HepG2 (cell line): ENCODE measurements around the gene ZNF77. TPM values are rescaled to one million over a fixed set of nuclear protein-coding genes. Genes with fewer than 3 reads are reported as not detected.

Experiments used
- ATF6 ChIP-seq: sonication (generic); formaldehyde crosslinking; conservative IDR thresholded peaks from 2 replicates; pipeline ENCODE4 v1.4.0; 2020; ENCODE audit warnings: missing genetic modification reagents
- CENPT ChIP-seq: sonication (generic); formaldehyde crosslinking; IDR thresholded peaks from 2 replicates; pipeline ENCODE4 v1.8.0; 2022; ENCODE audit warnings: low read depth, mild to moderate bottlenecking, moderate library complexity, missing genetic modification reagents
- CHCHD3 ChIP-seq: sonication (generic); formaldehyde crosslinking; IDR thresholded peaks from 2 replicates; pipeline ENCODE4 v1.8.0; 2022; ENCODE audit warnings: mild to moderate bottlenecking, missing genetic modification reagents, moderate library complexity
- ELF4 ChIP-seq: sonication (generic); formaldehyde crosslinking; IDR thresholded peaks from 2 replicates; pipeline ENCODE4 v1.5.0; 2020; ENCODE audit warnings: missing genetic modification reagents, mild to moderate bottlenecking, moderate library complexity, borderline replicate concordance
- EP300 ChIP-seq, 3 experiments: sonication (generic) in 1 of 3; formaldehyde crosslinking in 1 of 3; IDR thresholded peaks; 2 replicates each; pipeline versions ENCODE4 v1.5.1 to v1.6.1; 2011 to 2020; ENCODE audit warnings: low read depth in 2 of 3, low read length in 2 of 3, borderline replicate concordance in 1 of 3, improper control_type of control experiment in 1 of 3, mild to moderate bottlenecking in 1 of 3, missing genetic modification reagents in 1 of 3, moderate library complexity in 1 of 3
- HNRNPL ChIP-seq: fragments of 200-400 bp; formaldehyde crosslinking; IDR thresholded peaks from 2 replicates; pipeline ENCODE4 v1.6.1; 2017; ENCODE audit warnings: mild to moderate bottlenecking, low read depth, low read length
- MTERF4 ChIP-seq: sonication (generic); formaldehyde crosslinking; IDR thresholded peaks from 2 replicates; pipeline ENCODE4 v1.8.0; 2023; ENCODE audit warnings: mild to moderate bottlenecking, missing genetic modification reagents
- NFKB2 ChIP-seq: sonication (generic); formaldehyde crosslinking; IDR thresholded peaks from 2 replicates; pipeline ENCODE4 v1.4.0; 2020; ENCODE audit warnings: missing genetic modification reagents, borderline replicate concordance
- POGZ ChIP-seq: sonication (generic); formaldehyde crosslinking; IDR thresholded peaks from 2 replicates; pipeline ENCODE4 v1.4.0; 2020; ENCODE audit warnings: mild to moderate bottlenecking, missing genetic modification reagents
- POLR2A ChIP-seq, 2 experiments: IDR thresholded peaks; 2 replicates each; pipeline ENCODE4 v1.6.1; 2011; ENCODE audit warnings: low read depth in 2 of 2, low read length in 2 of 2, mild to moderate bottlenecking in 1 of 2, moderate library complexity in 1 of 2; ENCODE audit not compliant: insufficient read depth in 1 of 2
- RAD21 ChIP-seq: fragments of 450-650 bp; formaldehyde crosslinking; IDR thresholded peaks from 2 replicates; pipeline ENCODE4 v1.5.0; 2020; ENCODE audit warnings: mild to moderate bottlenecking
- TBL1XR1 ChIP-seq: fragments of 150-350 bp; IDR thresholded peaks from 2 replicates; pipeline ENCODE4 v1.6.1; 2014; ENCODE audit warnings: borderline replicate concordance, low read length; ENCODE audit not compliant: partially characterized antibody
- THYN1 ChIP-seq: sonication (generic); formaldehyde crosslinking; IDR thresholded peaks from 2 replicates; pipeline ENCODE4 v1.8.1; 2023; ENCODE audit warnings: low read depth, mild to moderate bottlenecking, moderate library complexity, missing genetic modification reagents, borderline replicate concordance
- TP53 ChIP-seq: sonication (generic); formaldehyde crosslinking; conservative IDR thresholded peaks from 2 replicates; pipeline ENCODE4 v1.4.0; 2020; ENCODE audit warnings: missing genetic modification reagents
- ZMAT3 ChIP-seq: sonication (generic); formaldehyde crosslinking; conservative IDR thresholded peaks from 2 replicates; pipeline ENCODE4 v1.7.0; 2021; ENCODE audit warnings: missing genetic modification reagents
- ZNF350 ChIP-seq: sonication (generic); formaldehyde crosslinking; IDR thresholded peaks from 2 replicates; pipeline ENCODE4 v1.4.0; 2020; ENCODE audit warnings: mild to moderate bottlenecking, low read depth, missing genetic modification reagents, borderline replicate concordance
- ZNF430 ChIP-seq: sonication (generic); formaldehyde crosslinking; IDR thresholded peaks from 2 replicates; pipeline ENCODE4 v1.9.0; 2021; ENCODE audit warnings: mild to moderate bottlenecking, missing genetic modification reagents
- ZNF431 ChIP-seq: sonication (generic); formaldehyde crosslinking; IDR thresholded peaks from 2 replicates; pipeline ENCODE4 v1.9.0; 2022; ENCODE audit warnings: missing genetic modification reagents, low read depth, mild to moderate bottlenecking, borderline replicate concordance
- ZNF460 ChIP-seq: sonication (generic); formaldehyde crosslinking; IDR thresholded peaks from 2 replicates; pipeline ENCODE4 v1.5.1; 2020; ENCODE audit warnings: missing genetic modification reagents, mild to moderate bottlenecking, borderline replicate concordance
- ZNF558 ChIP-seq: sonication (generic); formaldehyde crosslinking; IDR thresholded peaks from 2 replicates; pipeline ENCODE4 v1.9.0; 2022; ENCODE audit warnings: mild to moderate bottlenecking, missing genetic modification reagents, borderline replicate concordance
- ZNF788 ChIP-seq: sonication (generic); formaldehyde crosslinking; IDR thresholded peaks from 2 replicates; pipeline ENCODE4 v1.5.0; 2020; ENCODE audit warnings: mild to moderate bottlenecking, missing genetic modification reagents, borderline replicate concordance
- polyA plus RNA-seq, 8 experiments: library from polyadenylated mRNA; depleted of rRNA in 3 of 8; stranded (reverse) in 7 of 8; unstranded in 1 of 8; fragments of >200 nt; fragmentation: Illumina TruSeq in 4 of 8; extraction: Trizol in 4 of 8; gene quantifications; 2 replicates each; pipeline versions ENCODE4 v1.2.1 to v1.2.3, GENCODE V29; 2011 to 2016; ENCODE audit warnings: low read depth in 4 of 8, missing spikeins in 1 of 8, mixed read lengths in 1 of 8; ENCODE audit not compliant: insufficient read depth in 1 of 8
- total RNA-seq, 5 experiments: library from RNA; depleted of rRNA; stranded (reverse); fragments of >200 nt; fragmentation: Illumina TruSeq; extraction: Trizol; gene quantifications; 2 replicates each; pipeline ENCODE4 v1.2.3, GENCODE V29; 2016; ENCODE audit warnings: low read depth in 1 of 5
- TF ChIP-seq, protein P1 (sequence below): sonication (generic); formaldehyde crosslinking; IDR thresholded peaks from 2 replicates; pipeline ENCODE4 v1.4.0; 2020; ENCODE audit warnings: missing genetic modification reagents, borderline replicate concordance
- TF ChIP-seq, protein P2 (sequence below): sonication (generic); formaldehyde crosslinking; IDR thresholded peaks from 2 replicates; pipeline ENCODE4 v1.5.0; 2020; ENCODE audit warnings: mild to moderate bottlenecking, missing genetic modification reagents

The ZNF77 gene
- total and polyA plus RNA-seq, 2 of the 13 experiments (the other 11 are each of a cell fraction or from before 2014, with no cell fraction given) = 7.1 to 11.5 TPM

DNA sequence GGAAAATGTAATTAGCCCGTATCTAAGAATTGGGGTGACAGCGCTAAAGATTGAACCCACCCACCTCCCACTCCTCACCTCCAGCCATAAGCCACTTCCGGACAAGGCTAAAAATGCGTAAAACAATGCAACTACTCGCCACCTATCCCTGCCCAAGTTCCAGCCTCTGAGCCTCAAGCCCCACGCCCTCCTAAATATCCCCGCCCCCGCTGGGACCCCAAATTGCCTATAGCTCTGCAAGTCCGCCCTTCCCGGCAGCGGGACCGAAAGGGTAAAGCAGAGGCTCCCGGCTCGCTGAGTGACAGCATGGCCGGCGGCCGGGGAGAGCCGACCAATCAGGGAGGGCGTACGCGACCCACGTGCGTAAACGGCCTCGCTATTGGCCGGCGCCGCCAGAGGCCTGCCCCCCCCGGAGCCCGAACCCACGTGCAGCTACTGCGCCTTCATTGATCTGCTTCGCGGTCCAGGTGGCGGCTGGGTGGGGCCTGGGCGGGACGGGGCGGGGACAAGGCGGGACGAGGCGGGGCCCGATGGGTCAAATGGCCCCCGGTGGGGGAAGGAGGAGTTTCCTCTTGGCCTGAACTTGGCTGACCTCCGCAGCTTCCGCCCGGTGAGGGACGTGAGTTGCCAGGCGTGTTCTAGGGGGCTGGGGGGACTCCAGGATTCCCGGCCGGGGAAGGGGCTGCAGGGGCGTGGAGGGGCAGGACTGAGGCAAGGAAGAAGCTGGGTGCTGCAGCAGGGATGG, 32.4 kb upstream of the ZNF77 start, which contains the start of gene TLE6 (continued):
- TF ChIP-seq, protein P1, sequence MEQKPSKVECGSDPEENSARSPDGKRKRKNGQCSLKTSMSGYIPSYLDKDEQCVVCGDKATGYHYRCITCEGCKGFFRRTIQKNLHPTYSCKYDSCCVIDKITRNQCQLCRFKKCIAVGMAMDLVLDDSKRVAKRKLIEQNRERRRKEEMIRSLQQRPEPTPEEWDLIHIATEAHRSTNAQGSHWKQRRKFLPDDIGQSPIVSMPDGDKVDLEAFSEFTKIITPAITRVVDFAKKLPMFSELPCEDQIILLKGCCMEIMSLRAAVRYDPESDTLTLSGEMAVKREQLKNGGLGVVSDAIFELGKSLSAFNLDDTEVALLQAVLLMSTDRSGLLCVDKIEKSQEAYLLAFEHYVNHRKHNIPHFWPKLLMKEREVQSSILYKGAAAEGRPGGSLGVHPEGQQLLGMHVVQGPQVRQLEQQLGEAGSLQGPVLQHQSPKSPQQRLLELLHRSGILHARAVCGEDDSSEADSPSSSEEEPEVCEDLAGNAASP = peak; percentile 94
- TF ChIP-seq ZNF558 (CRISPR knock-in tag) = peak; percentile 54; the same call in 1 of the 2 replicates
- TF ChIP-seq THYN1 (CRISPR knock-in tag) = no peak
- TF ChIP-seq TP53 (CRISPR knock-in tag) = no peak
- TF ChIP-seq ZMAT3 = 0 out of 2 replicates have a peak, but pooled peaks have one; percentile 39
- TF ChIP-seq MTERF4 (CRISPR knock-in tag) = no peak
- TF ChIP-seq NFKB2 (CRISPR knock-in tag) = peak; percentile 50; the same call in 1 of the 2 replicates
- no peak for TF ChIP-seq RAD21
- no peak for TF ChIP-seq HNRNPL
- TF ChIP-seq CENPT (CRISPR knock-in tag) = 0 out of 2 replicates have a peak, but pooled peaks have one; percentile 35
- TF ChIP-seq EP300 (IDR thresholded peaks at IDR 0.05; ENCODE audit: low read depth in 2 of 2, low read length in 2 of 2) = peak in 1 of 2 experiments; percentile 55; a peak in 2 of 4 replicates
- TF ChIP-seq EP300 (CRISPR knock-in tag; IDR thresholded peaks at IDR 0.05; ENCODE audit: borderline replicate concordance) = no peak
- no peak; the same call in 1 of the 2 replicates for TF ChIP-seq ZNF430
- TF ChIP-seq, protein P2, sequence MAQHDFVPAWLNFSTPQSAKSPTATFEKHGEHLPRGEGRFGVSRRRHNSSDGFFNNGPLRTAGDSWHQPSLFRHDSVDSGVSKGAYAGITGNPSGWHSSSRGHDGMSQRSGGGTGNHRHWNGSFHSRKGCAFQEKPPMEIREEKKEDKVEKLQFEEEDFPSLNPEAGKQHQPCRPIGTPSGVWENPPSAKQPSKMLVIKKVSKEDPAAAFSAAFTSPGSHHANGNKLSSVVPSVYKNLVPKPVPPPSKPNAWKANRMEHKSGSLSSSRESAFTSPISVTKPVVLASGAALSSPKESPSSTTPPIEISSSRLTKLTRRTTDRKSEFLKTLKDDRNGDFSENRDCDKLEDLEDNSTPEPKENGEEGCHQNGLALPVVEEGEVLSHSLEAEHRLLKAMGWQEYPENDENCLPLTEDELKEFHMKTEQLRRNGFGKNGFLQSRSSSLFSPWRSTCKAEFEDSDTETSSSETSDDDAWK (CRISPR knock-in tag) = no peak
- peak; percentile 41 for TF ChIP-seq TBL1XR1
- TF ChIP-seq CHCHD3 (CRISPR knock-in tag) = 0 out of 2 replicates have a peak, but pooled peaks have one; percentile 42
- TF ChIP-seq POLR2A (IDR thresholded peaks at IDR 0.05; ENCODE audit: insufficient read depth in 1 of 2, low read depth in 2 of 2, low read length in 2 of 2) = peak in 1 of 2 experiments; percentile 39; a peak in 1 of 4 replicates
- no peak for TF ChIP-seq ZNF460 (CRISPR knock-in tag)
- peak; percentile 75; the same call in 1 of the 2 replicates for TF ChIP-seq ELF4 (CRISPR knock-in tag)
- peak; percentile 61 for TF ChIP-seq POGZ
- peak; percentile 46; the same call in 1 of the 2 replicates for TF ChIP-seq ZNF350
- peak; percentile 33; the same call in 1 of the 2 replicates for TF ChIP-seq ZNF431 (CRISPR knock-in tag)
- no peak for TF ChIP-seq ATF6 (CRISPR knock-in tag)
- TF ChIP-seq ZNF788 = peak; percentile 86
